K562 (cell line): ENCODE data around the gene LDB1. TPM values are rescaled to one million over a fixed set of nuclear protein-coding genes. Genes with fewer than 3 reads are reported as not detected.

ENCODE experiments used
- ADNP ChIP-seq: fragments of 200-800 bp; sonication (Bioruptor generic); IDR thresholded peaks from 2 replicates; pipeline ENCODE4 v1.6.1; 2016; ENCODE audit warnings: missing genetic modification characterization, missing compliant biosample characterization
- CCAR2 ChIP-seq: fragments of 200-400 bp; formaldehyde crosslinking; IDR thresholded peaks from 2 replicates; pipeline ENCODE4 v1.6.1; 2017; ENCODE audit warnings: mild to moderate bottlenecking, low read depth, low read length
- CCNT2 ChIP-seq: IDR thresholded peaks from 2 replicates; pipeline ENCODE4 v1.6.1; 2011; ENCODE audit warnings: borderline replicate concordance, low read depth, mild to moderate bottlenecking, moderate library complexity, mixed read lengths, low read length; ENCODE audit not compliant: insufficient read length; ENCODE audit errors: extremely low read depth
- FOSL1 ChIP-seq: fragments of 200-800 bp; sonication (Bioruptor generic); conservative IDR thresholded peaks from 2 replicates; pipeline ENCODE4 v1.6.1; 2016; ENCODE audit warnings: missing genetic modification characterization, missing compliant biosample characterization
- GABPA ChIP-seq: fragments of 200-800 bp; sonication (Bioruptor generic); conservative IDR thresholded peaks from 2 replicates; pipeline ENCODE4 v1.6.1; 2016; ENCODE audit warnings: low read depth, missing genetic modification characterization, missing compliant biosample characterization
- GABPB1 ChIP-seq: sonication (generic); formaldehyde crosslinking; IDR thresholded peaks from 2 replicates; pipeline ENCODE4 v1.8.0; 2022; ENCODE audit warnings: mild to moderate bottlenecking, missing genetic modification reagents
- GATAD2A ChIP-seq: fragments of 450-650 bp; IDR thresholded peaks from 2 replicates; pipeline ENCODE4 v1.6.1; 2017
- KDM5B ChIP-seq: fragments of 200-600 bp; sonication (generic); IDR thresholded peaks from 2 replicates; pipeline ENCODE4 v1.6.1; 2012; ENCODE audit warnings: low read depth, mild to moderate bottlenecking, moderate library complexity, low read length, control low read depth, inconsistent platforms; ENCODE audit not compliant: insufficient replicate concordance
- LCOR ChIP-seq: sonication (generic); formaldehyde crosslinking; IDR thresholded peaks from 2 replicates; pipeline ENCODE4 v1.8.0; 2022; ENCODE audit warnings: mild to moderate bottlenecking, missing genetic modification reagents
- NFIC ChIP-seq: fragments of 450-650 bp; IDR thresholded peaks from 2 replicates; pipeline ENCODE4 v1.6.1; 2017; ENCODE audit warnings: mild to moderate bottlenecking, inconsistent platforms
- NRF1 ChIP-seq, 2 experiments: fragments of 450-650 bp; IDR thresholded peaks in 1 of 2; conservative IDR thresholded peaks in 1 of 2; 2 replicates each; pipeline ENCODE4 v1.6.1; 2014; ENCODE audit warnings: mild to moderate bottlenecking in 2 of 2
- RBFOX2 ChIP-seq: fragments of 200-400 bp; formaldehyde crosslinking; IDR thresholded peaks from 2 replicates; pipeline ENCODE4 v1.6.1; 2017; ENCODE audit warnings: low read depth, mild to moderate bottlenecking, low read length, moderate library complexity
- RUNX1 ChIP-seq: sonication (generic); IDR thresholded peaks from 2 replicates; pipeline ENCODE4 v1.6.1; 2016; ENCODE audit warnings: antibody characterized with exemption, low read depth
- TAF1 ChIP-seq: IDR thresholded peaks from 2 replicates; pipeline ENCODE4 v1.6.1; 2011; ENCODE audit warnings: mild to moderate bottlenecking, low read length, moderate library complexity; ENCODE audit not compliant: insufficient read depth, control insufficient read depth, severe bottlenecking; ENCODE audit errors: extremely low read depth
- TCF7L2 ChIP-seq: fragments of 150-350 bp; IDR thresholded peaks from 2 replicates; pipeline ENCODE4 v1.6.1; 2016; ENCODE audit warnings: low read depth, mild to moderate bottlenecking, low read length, moderate library complexity
- TEAD1 ChIP-seq, 2 experiments: fragments of 450-650 bp in 1 of 2; sonication (generic) in 1 of 2; formaldehyde crosslinking; IDR thresholded peaks; 2 replicates each; pipeline versions ENCODE4 v1.4.0 to v1.8.0; 2020 to 2022; ENCODE audit warnings: mild to moderate bottlenecking in 2 of 2, missing genetic modification reagents in 1 of 2
- ZFX ChIP-seq: sonication (generic); formaldehyde crosslinking; IDR thresholded peaks from 2 replicates; pipeline ENCODE4 v1.8.0; 2022; ENCODE audit warnings: mild to moderate bottlenecking, missing genetic modification reagents, moderate library complexity
- ZNF197 ChIP-seq: fragments of 200-800 bp; sonication (Bioruptor generic); IDR thresholded peaks from 2 replicates; pipeline ENCODE4 v1.6.1; 2016; ENCODE audit warnings: low read depth, missing genetic modification characterization, missing compliant biosample characterization
- ZNF696 ChIP-seq: fragments of 250-450 bp; sonication (Bioruptor Pico); conservative IDR thresholded peaks from 2 replicates; pipeline ENCODE4 v1.4.0; 2020; ENCODE audit warnings: mild to moderate bottlenecking, moderate library complexity
- ZNF717 ChIP-seq: fragments of 250-450 bp; sonication (Bioruptor Pico); IDR thresholded peaks from 2 replicates; pipeline ENCODE4 v1.5.0; 2021
- polyA plus RNA-seq, 8 experiments: library from polyadenylated mRNA; depleted of rRNA in 4 of 8; stranded (reverse) in 5 of 8; unstranded in 3 of 8; fragments of >200 nt; fragmentation: Nextera tagmentation in 2 of 8; fragmentation: Illumina TruSeq in 1 of 8; extraction: Ambion mirVana in 2 of 8; extraction: Trizol in 1 of 8; gene quantifications; 2 replicates each; pipeline versions ENCODE4 v1.2.1 to v1.2.3, GENCODE V29; 2011 to 2014; ENCODE audit warnings: inconsistent platforms in 1 of 8, missing spikeins in 1 of 8
- total RNA-seq, 7 experiments: library from RNA; depleted of rRNA in 6 of 7; stranded (reverse); fragments of >200 nt in 6 of 7; fragmentation: Illumina TruSeq in 2 of 7; extraction: Trizol in 2 of 7; gene quantifications; 2 replicates each; pipeline versions ENCODE4 v1.2.1 to v1.2.3, GENCODE V29; 2011 to 2021; ENCODE audit warnings: low replicate concordance in 1 of 7
- TF ChIP-seq, protein P1 (sequence below): fragments of 250-450 bp; sonication (Bioruptor Pico); IDR thresholded peaks from 2 replicates; pipeline ENCODE4 v1.5.0; 2021
- TF ChIP-seq, protein P2 (sequence below): fragments of 250-450 bp; sonication (Bioruptor Pico); IDR thresholded peaks from 2 replicates; pipeline ENCODE4 v1.4.0; 2020; ENCODE audit warnings: mild to moderate bottlenecking
- TF ChIP-seq, protein P3 (sequence below): fragments of 250-450 bp; sonication (Bioruptor Pico); IDR thresholded peaks from 2 replicates; pipeline ENCODE4 v1.5.0; 2020; ENCODE audit warnings: mild to moderate bottlenecking, borderline replicate concordance

Gene LDB1
- total and polyA plus RNA-seq, 9 of the 15 experiments (the other 6 are each of a cell fraction or from before 2014, with no cell fraction given) = 1.9 to 137 (median 105) TPM

DNA sequence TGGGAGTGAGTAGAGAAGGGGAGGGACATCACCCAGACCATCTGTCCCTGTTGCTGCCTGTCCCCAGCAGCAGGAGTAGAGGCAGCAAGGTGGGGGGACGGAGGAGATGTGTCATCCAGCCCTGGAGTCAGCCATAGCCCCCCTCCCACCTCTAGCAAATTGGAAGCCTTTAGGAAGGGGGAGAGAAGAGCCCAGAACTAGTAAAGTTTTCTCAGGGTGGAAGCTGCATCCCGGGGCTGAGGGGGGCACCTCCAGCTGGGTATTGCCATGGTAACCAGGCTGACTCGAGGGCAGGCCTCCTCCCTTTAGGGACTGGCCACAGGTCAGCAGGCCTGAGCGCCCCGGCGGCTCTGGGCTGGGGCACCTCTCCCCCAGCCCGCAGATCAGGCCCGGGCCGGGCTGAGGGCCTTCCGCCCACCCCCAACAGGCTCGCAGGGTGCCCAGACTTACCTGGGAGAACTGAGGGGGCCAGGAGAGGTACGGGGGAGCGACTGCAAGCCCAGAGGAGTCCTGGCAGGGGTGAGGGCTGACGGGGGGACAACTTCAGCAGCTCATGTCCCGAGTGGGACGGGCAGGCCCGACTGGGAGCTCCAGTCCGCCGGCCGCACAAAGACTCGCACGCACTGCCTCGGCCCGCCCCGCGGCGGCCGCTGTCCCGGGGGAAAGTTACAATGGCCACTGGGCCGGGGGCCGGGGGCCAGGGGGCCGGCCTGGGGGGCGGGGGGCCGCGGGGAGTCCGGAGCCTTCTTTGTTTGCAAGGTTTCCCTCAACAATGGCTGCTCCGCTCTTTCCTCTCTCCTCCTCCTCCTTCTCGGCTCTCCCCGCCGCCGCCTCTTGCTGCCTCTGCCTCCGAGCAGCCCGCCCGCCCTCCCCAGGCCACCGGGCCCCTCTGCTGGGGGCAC, 6.0 kb downstream of the LDB1 start (continued):
- TF ChIP-seq TAF1 (no peak), CCAR2 (no peak), KDM5B (peak; percentile 3), ZNF197 (CRISPR knock-in tag) (no peak), RUNX1 (no peak), NRF1 (conservative IDR thresholded peaks at IDR 0.05 in 1 of 2, IDR thresholded peaks at IDR 0.05 in 1 of 2) (no peak), GATAD2A (no peak), LCOR (no peak), FOSL1 (tag) (0 out of 2 replicates have a peak, but pooled peaks have one; percentile 30), CCNT2 (no peak), NFIC (no peak), ADNP (tag) (no peak), ZNF717 (CRISPR knock-in tag) (no peak), ZNF696 (CRISPR knock-in tag) (no peak), TCF7L2 (no peak), GABPA (tag) (no peak), TEAD1 (CRISPR knock-in tag; IDR thresholded peaks at IDR 0.05) (no peak), GABPB1 (CRISPR knock-in tag) (0 out of 2 replicates have a peak, but pooled peaks have one; percentile 9), RBFOX2 (peak; percentile 44; the same call in 1 of the 2 replicates), ZFX (CRISPR knock-in tag) (peak; percentile 61)
- TF ChIP-seq, protein P1, sequence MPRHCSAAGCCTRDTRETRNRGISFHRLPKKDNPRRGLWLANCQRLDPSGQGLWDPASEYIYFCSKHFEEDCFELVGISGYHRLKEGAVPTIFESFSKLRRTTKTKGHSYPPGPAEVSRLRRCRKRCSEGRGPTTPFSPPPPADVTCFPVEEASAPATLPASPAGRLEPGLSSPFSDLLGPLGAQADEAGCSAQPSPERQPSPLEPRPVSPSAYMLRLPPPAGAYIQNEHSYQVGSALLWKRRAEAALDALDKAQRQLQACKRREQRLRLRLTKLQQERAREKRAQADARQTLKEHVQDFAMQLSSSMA (CRISPR knock-in tag) = no peak
- TF ChIP-seq, protein P2, sequence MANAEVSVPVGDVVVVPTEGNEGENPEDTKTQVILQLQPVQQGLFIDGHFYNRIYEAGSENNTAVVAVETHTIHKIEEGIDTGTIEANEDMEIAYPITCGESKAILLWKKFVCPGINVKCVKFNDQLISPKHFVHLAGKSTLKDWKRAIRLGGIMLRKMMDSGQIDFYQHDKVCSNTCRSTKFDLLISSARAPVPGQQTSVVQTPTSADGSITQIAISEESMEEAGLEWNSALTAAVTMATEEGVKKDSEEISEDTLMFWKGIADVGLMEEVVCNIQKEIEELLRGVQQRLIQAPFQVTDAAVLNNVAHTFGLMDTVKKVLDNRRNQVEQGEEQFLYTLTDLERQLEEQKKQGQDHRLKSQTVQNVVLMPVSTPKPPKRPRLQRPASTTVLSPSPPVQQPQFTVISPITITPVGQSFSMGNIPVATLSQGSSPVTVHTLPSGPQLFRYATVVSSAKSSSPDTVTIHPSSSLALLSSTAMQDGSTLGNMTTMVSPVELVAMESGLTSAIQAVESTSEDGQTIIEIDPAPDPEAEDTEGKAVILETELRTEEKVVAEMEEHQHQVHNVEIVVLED = no peak
- TF ChIP-seq, protein P3, sequence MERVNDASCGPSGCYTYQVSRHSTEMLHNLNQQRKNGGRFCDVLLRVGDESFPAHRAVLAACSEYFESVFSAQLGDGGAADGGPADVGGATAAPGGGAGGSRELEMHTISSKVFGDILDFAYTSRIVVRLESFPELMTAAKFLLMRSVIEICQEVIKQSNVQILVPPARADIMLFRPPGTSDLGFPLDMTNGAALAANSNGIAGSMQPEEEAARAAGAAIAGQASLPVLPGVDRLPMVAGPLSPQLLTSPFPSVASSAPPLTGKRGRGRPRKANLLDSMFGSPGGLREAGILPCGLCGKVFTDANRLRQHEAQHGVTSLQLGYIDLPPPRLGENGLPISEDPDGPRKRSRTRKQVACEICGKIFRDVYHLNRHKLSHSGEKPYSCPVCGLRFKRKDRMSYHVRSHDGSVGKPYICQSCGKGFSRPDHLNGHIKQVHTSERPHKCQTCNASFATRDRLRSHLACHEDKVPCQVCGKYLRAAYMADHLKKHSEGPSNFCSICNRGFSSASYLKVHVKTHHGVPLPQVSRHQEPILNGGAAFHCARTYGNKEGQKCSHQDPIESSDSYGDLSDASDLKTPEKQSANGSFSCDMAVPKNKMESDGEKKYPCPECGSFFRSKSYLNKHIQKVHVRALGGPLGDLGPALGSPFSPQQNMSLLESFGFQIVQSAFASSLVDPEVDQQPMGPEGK = no peak
